ENCODE measurements around the gene NAA60.
A peak's percentile ranks its signal among the peaks of the same experiment; 100 is the strongest.
"Not testable (repeated sequence)": the region's sequence is repeated elsewhere in the genome, so short reads cannot be mapped to it uniquely, and the experiment has no call there.

Gene NAA60

GRCh38 chr16:3484318-3485096 lies 41.0 kb downstream of the NAA60 start:
- no peak for DNase-seq

DNA sequence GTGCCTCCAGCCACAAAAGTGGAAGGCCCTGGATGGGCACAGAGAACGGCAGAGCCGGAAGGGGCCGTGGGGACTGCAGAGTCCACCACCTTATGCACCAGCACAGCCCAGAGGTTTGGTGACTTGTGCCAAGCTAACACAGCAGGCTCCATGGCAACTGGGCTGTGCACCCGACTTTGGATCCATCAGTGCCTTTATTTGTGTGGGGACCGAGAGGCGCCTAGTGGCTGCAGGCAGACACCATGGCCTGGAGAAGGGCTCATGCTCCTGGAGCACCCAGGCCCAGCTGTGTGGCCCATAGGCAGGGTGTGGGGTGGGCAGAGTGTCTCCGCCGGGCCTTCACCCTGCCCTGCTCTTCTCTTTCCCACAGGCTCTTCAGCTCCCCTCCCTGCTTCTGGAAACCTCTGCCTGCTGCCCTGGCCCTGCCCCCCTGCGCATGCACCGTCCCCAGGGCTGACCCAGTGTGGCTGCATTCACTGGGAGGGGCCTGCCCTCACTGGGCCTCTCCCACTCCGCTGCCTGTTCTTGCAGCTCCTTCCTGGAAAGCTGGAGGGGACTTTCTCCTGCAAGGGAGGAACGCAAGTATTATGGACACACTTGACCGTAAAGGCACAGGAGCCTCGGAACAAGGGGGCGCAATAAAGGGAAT lies 41.7 kb downstream of the NAA60 start:
- no peak for DNase-seq

DNA sequence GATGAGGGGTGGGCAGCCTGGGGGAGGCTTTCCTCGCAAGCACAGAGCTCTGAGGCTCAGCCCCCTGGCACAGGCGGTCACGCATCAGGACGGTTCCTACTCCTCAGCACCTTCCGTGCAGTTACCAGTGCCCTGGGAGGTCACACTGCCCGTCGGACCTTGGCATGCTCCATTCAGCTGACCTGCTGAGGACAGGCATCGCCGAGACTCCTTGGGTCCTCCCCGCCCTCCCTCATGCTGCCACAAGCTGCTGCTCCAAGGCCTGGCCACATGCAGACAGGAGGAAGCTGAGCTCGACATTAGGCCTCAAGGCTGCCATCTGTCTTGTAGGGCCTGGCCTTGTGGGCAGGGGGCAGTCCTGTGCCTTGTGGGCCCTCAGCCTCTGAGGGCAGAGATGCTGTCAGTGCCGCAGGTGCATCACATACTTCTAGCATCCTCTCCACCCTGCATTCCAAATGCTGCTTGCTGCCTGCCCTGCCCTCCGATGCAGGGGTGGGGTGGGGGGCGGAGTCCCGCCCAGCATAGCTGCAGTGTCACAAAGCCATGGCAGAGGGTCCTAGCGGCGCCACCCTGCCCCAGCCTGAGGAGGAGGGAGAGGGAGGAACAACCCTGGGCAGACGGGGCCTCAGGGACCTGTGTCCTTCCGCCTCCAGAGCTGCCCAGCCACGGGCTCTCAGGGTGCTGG lies 42.5 kb downstream of the NAA60 start:
- DNase-seq, result no peak

- no peak for DNase-seq
These were observed 43.2 kb downstream of the NAA60 start for GRCh38 chr16:3486506-3487215.

DNA sequence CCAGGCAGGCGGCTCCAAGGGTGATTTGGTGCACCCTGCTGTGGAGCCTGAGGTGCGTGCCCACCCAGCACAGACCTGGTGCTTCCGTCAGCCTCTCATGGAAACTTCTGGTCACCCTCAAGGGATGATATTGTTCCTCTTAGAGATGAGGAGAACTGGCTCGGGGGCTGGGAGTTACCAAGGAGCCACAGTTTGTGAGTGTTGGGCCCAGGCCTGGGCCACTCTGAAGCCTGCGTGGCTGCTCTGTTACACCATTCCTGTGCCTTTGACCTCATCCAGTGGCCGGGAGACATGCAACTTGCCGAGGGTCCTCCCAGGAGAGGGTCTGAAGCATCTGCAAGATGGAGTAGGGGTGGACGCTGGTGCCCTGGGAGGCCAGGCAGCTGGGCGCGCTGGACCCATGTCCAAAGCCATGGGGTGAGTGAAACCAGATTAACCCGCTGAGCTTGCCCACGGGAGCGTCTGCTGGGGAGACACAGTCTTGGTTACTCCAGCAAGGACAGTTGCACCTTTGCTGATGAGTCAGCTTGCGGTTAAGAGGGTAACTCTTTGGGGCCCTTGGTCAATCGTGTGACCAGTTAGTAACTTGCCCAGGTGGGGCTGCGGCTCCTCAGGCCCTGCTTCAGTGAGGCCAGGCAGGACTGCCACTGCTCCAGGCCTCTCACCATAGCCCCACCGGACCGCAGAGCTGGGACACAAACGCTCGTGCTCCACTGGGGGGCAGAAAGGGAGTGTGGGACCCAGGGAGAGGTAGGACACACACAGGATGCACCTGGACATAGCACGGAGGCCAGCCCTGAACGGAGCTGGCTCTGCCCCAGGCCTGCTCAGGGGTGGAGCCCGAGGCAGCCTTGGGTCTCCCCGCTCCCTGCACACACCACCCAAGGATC lies 44.3 kb downstream of the NAA60 start:
- no peak for DNase-seq

DNA sequence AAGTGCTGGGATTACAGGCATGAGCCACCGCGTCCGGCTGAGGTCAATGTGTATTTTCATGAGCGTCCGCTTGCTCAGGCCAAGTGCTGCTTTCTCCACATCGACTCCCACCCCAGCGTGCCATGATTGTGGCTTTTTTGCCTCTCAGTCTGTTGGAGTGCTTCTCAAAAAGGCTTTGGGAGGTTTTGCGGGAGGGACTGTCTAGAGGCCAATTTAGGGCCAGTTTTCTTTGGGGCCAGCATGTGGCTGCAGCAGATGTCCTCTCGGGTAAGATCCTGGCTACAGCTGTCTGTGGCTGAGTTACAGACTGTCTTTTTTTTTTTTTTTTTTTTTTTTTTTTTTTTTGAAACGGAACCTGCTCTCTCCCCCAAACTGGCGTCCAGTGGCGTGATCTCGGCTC lies 45.3 kb downstream of the NAA60 start:
- DNase-seq, result no peak

GRCh38 chr16:3490911-3491629 lies 47.6 kb downstream of the NAA60 start:
- peak; percentile 11 for DNase-seq

GRCh38 chr16:3492356-3492755 lies 48.9 kb downstream of the NAA60 start:
- no peak for DNase-seq

DNA sequence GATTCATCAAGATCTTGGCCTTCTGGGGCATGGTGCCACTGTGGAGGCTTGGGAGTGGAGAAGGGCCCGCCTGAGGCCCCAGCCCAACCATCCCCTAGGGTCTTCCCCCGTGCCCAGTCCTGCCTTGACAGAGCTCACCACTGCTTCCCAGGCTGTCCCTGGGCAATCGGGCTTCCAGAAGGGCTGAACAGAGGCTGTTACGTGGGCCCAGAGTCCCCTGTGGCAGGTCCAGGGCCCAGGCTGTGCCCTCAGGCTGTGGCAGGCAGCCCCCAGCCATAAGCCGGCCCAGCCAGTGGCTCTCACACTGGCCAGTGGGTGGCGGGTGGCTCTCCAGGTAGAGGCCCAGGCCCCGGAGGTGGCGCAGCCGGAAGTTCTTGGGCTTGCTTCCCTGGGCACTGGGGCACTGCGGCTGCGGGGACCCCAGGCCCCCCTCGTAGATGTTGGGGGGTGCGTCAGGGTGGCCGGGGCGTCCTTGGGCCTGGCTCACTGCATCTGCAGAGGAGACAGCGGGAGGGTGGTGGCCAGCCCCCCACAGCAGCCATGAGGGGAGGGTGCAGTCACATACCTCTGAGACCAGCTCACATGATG lies 51.0 kb downstream of the NAA60 start:
- no peak for DNase-seq

- DNase-seq, result no peak
These were observed 51.7 kb downstream of the NAA60 start, which contains the start of gene C16orf90 for GRCh38 chr16:3495176-3495575. Gene C16orf90, minus strand, starts transcription at chr16:3495489. Its CDS starts 68 bp downstream, at chr16:3495421.

DNA sequence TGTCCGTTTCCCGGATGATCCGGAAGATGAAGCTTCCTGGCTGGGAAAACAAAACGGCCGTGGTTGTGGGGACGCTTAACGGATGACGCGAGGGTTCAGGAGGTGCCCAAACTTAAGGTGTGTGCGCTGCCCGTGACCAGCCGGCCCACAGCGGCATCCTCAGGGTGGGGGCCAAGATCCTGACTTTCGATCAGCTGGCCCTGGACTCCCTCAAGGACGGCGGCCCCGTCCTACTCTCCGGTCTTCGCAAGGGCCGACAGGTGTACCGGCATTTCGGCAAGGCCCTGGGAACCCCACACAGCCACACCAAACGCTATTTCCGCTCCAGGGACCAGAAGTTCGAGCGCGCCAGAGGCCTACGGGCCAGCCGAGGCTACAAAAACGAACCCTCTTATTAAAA lies 52.9 kb downstream of the NAA60 start:
- DNase-seq, result no peak

DNA sequence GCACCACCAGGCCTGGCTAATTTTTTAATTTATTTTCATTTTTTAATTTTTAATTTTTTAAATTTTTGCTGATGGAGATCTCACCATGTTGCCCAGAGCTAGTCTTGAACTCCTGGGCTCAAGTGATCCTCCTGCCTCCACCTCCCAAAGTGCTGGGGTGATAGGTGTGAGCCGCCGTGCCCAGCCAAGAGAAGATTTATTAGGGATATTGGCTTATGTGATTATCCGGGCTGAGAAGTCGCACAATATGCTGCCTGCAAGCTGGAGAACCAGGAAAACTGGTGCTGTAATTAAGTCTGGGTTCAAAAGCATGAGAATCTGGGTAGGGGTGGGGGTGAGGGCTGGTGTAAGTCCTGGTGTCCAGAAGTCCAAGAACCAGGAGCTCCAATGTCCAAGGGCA lies 54.3 kb downstream of the NAA60 start:
- no peak for DNase-seq

DNA sequence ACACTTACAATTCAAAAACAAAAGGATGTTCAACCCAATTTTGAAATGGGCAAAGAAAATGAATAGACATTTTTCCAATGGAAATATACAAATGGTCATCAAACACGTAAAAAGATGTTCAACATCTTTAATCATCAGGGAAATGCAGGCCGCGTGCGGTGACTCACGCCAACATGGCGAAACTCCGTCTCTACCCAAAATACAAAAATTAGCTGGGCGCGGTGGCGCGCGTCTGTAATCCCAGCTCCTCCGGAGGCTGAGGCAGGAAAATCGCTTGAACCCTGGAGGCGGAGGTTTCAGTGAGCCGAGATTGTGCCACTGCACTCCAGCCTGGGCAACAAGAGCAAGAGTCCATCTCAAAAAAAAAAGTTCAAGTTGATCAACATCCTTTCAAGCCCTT lies 55.5 kb downstream of the NAA60 start:
- no peak for DNase-seq

DNA sequence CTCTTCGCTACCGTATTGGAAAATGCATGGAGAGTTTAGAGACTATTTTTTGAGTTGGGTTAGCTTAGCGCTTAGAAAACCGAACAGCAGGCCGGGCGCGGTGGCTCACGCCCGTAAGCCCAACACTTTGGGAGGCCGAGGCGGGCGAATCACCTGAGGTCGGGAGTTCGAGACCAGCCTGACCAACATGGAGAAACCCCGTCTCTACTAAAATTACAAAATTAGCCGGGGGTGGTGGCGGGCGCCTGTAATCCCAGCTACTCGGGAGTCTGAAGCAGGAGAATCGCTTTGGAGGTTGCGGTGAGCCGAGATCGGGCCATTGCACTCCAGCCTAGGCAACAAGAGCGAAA lies 57.9 kb downstream of the NAA60 start:
- not testable (repeated sequence) for DNase-seq

DNA sequence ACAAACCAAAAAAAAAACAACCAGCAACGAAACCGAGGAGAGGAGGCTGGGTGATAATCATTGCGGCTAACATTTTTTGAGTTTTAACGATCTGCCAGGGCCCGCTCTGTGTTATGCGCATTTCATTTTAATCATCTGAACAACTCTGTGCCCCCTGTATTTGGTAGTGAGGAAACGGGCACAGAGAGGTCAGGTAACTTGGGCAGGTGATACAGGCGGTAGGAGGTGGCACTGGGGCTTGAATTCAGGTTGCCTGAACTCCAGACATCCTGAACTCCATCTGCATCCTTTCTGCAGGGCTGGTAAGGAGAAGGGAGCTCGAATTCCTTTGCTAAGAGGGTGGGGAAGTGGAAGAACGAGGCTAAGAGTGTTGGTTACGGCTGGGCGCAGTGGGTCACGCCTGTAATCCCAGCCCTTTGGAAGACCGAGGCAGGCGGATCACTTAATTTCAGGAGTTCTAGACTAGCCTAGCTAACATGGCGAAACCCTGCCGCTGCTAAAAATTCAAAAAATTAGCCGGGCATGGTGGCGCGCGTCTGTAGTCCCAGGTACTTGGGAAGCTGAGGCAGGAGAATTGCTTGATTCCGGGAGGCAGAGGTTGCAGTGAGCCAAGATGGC lies 58.4 kb downstream of the NAA60 start:
- DNase-seq, result peak; percentile 10

GRCh38 chr16:3503523-3503922 lies 60.0 kb downstream of the NAA60 start:
- no peak for DNase-seq

GRCh38 chr16:3508736-3509135 lies 65.3 kb downstream of the NAA60 start:
- DNase-seq, result no peak

DNA sequence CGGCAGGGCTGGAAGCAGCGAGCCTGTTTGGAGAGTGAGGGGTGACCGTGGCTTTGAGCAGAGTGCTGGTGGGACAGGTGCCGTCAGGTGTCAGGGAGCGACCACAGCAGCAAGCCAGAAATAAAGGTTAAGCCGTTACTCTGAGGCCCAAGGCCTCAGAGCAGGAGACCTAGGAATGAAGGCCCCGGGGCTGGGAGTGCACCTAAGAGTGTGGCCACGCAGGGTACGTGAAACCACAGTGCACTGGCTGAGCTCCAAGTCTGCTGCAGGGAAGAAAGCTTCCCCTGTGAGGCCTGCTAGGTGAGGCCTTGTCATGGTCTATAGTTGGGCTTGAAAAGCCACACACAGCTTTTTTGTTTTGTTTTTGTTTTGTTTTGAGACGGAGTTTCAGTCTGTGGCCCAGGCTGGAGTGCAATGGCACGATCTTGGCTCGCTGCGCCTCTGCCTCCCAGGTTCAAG lies 66.0 kb downstream of the NAA60 start:
- peak; percentile 80 for DNase-seq

DNA sequence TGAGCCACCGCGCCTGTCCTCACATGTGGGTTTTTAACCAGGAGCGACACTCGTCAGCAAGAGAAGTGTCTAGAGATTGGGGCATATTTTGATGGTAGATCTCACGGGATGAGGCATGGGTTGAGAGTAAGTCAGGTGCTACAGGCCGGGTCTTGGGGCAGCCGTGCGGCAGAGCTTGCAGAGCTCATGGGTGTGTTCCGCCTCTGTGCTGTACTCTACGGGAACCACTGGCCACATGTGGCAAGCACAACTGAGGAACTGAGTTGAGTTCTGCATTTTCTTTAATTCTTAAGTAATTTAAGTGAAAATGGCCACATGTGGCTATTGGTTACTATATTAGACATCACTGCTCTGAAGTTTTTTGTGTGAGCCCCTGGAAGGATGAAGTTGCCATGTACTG lies 66.9 kb downstream of the NAA60 start:
- no peak for DNase-seq

- DNase-seq, result no peak
These were observed 68.1 kb downstream of the NAA60 start for GRCh38 chr16:3511286-3512180.

Measured in DMS79 treated with DMSO at 0.1 percent for 48 hours (cell line).